ENCODE data around the gene RAF1.
A peak's percentile ranks its signal among the peaks of the same experiment; 100 is the strongest.

RAF1 gene

GRCh38 chr3:12588039-12589009 lies 75.6 kb downstream of the RAF1 start:
- peak; percentile 50 for DNase-seq

- no peak for DNase-seq
These were observed 77.5 kb downstream of the RAF1 start for GRCh38 chr3:12586403-12586802.

GRCh38 chr3:12585970-12586369 lies 77.9 kb downstream of the RAF1 start:
- DNase-seq = no peak

- DNase-seq = no peak
These were observed 78.7 kb downstream of the RAF1 start for GRCh38 chr3:12585181-12585580.

- DNase-seq = no peak
These were observed 79.8 kb downstream of the RAF1 start for GRCh38 chr3:12584083-12584482.

- no peak for DNase-seq
These were observed 80.6 kb downstream of the RAF1 start for GRCh38 chr3:12583280-12583679.

GRCh38 chr3:12582730-12583129 lies 81.2 kb downstream of the RAF1 start:
- DNase-seq = no peak

- no peak for DNase-seq
These were observed 84.0 kb downstream of the RAF1 start for GRCh38 chr3:12579905-12580304.

GRCh38 chr3:12579456-12579855 lies 84.5 kb downstream of the RAF1 start:
- no peak for DNase-seq

- no peak for DNase-seq
These were observed 85.2 kb downstream of the RAF1 start for GRCh38 chr3:12578742-12579141.

GRCh38 chr3:12577379-12577778 lies 86.5 kb downstream of the RAF1 start:
- DNase-seq = no peak

- DNase-seq = no peak
These were observed 89.3 kb downstream of the RAF1 start for GRCh38 chr3:12574661-12575060.

GRCh38 chr3:12574131-12574530 lies 89.8 kb downstream of the RAF1 start:
- DNase-seq = no peak

GRCh38 chr3:12571986-12572385 lies 91.9 kb downstream of the RAF1 start:
- no peak for DNase-seq

GRCh38 chr3:12569836-12570235 lies 94.1 kb downstream of the RAF1 start:
- DNase-seq = no peak

GRCh38 chr3:12568747-12569146 lies 95.2 kb downstream of the RAF1 start:
- no peak for DNase-seq

GRCh38 chr3:12566976-12567375 lies 96.9 kb downstream of the RAF1 start:
- no peak for DNase-seq

GRCh38 chr3:12562451-12562850 lies 101.5 kb downstream of the RAF1 start:
- DNase-seq = no peak

GRCh38 chr3:12561397-12561796 lies 102.5 kb downstream of the RAF1 start:
- no peak for DNase-seq

- no peak for DNase-seq
These were observed 103.3 kb downstream of the RAF1 start for GRCh38 chr3:12560505-12561190.

- DNase-seq = no peak
These were observed 104.4 kb downstream of the RAF1 start for GRCh38 chr3:12559520-12559919.

- no peak for DNase-seq
These were observed 105.2 kb downstream of the RAF1 start for GRCh38 chr3:12558706-12559105.

GRCh38 chr3:12557473-12558100 lies 106.3 kb downstream of the RAF1 start:
- DNase-seq = no peak
